Measurements from ENCODE around the gene PNMA8C. TPM values are rescaled to one million over a fixed set of nuclear protein-coding genes. Genes with fewer than 3 reads are reported as not detected.
"Not testable (repeated sequence)": the region's sequence is repeated elsewhere in the genome, so short reads cannot be mapped to it uniquely, and the experiment has no call there.

Gene PNMA8C
- polyA plus RNA-seq, 4 donors = 0.09 to 0.49 TPM; not detected in 2

GRCh38 chr19:46381346-46381745 lies 47.4 kb downstream of the PNMA8C start:
- DNase-seq (no peak), FAIRE-seq (no peak)
- H3K4me1 ChIP-seq (ENCODE audit: control insufficient read depth in 3 of 3, insufficient read depth in 2 of 3, low read depth in 1 of 3, low read length in 2 of 3) = no peaks in the 10 kb centered on the region
- H3K4me3 ChIP-seq (ENCODE audit: low read depth in 1 of 3, low read length in 3 of 3) = no peak overlapping the region
- WGBS, 3 donors = 96 to 98% (median 96%) methylated on average over 2 of the region's 2 CpGs
- H3K27ac ChIP-seq (ENCODE audit: low read depth in 1 of 3, low read length in 2 of 3) = no peak overlapping the region
- peaks cover 15 to 63% (median 17%) of the 10 kb centered on the region in 3 donors for H3K36me3 ChIP-seq (ENCODE audit: control insufficient read depth in 3 of 3, insufficient read depth in 2 of 3, low read depth in 1 of 3, low read length in 3 of 3)
- no peaks in the 10 kb centered on the region for H3K9me3 ChIP-seq (ENCODE audit: control insufficient read depth in 2 of 2, insufficient read depth in 1 of 2, low read depth in 1 of 2, low read length in 1 of 2)
- H3K27me3 ChIP-seq (ENCODE audit: control insufficient read depth in 3 of 3, insufficient read depth in 3 of 3, low read length in 3 of 3) = no peaks in the 10 kb centered on the region

- no peak for FAIRE-seq
These were observed 48.0 kb downstream of the PNMA8C start for GRCh38 chr19:46380690-46381089.

GRCh38 chr19:46378268-46378667 lies 50.5 kb downstream of the PNMA8C start:
- Histone ChIP-seq H3K36me3 (ENCODE audit: control insufficient read depth in 3 of 3, insufficient read depth in 2 of 3, low read depth in 1 of 3, low read length in 3 of 3) (peaks cover 10 to 60% (median 12%) of the 10 kb centered on the region in 3 donors), H3K4me3 (ENCODE audit: low read depth in 1 of 3, low read length in 3 of 3) (no peak overlapping the region), H3K4me1 (ENCODE audit: control insufficient read depth in 3 of 3, insufficient read depth in 2 of 3, low read depth in 1 of 3, low read length in 2 of 3) (peaks cover 0 to 5% (median 0%) of the 10 kb centered on the region in 3 donors), H3K9me3 (ENCODE audit: control insufficient read depth in 2 of 2, insufficient read depth in 1 of 2, low read depth in 1 of 2, low read length in 1 of 2) (no peaks in the 10 kb centered on the region), H3K27me3 (ENCODE audit: control insufficient read depth in 3 of 3, insufficient read depth in 3 of 3, low read length in 3 of 3) (no peaks in the 10 kb centered on the region), H3K27ac (ENCODE audit: low read depth in 1 of 3, low read length in 2 of 3) (no peak overlapping the region)
- WGBS, 3 donors = 43 to 62% (median 48%) methylated on average over 2 of the region's 2 CpGs
- FAIRE-seq (no peak), DNase-seq (no peak)

More at GRCh38 chr19:46380690-46381089, 48.0 kb downstream of the PNMA8C start:
- Histone ChIP-seq H3K4me3 (ENCODE audit: low read depth in 1 of 3, low read length in 3 of 3) (no peak overlapping the region), H3K27ac (ENCODE audit: low read depth in 1 of 3, low read length in 2 of 3) (no peak overlapping the region), H3K36me3 (ENCODE audit: control insufficient read depth in 3 of 3, insufficient read depth in 2 of 3, low read depth in 1 of 3, low read length in 3 of 3) (peaks cover 15 to 63% (median 16%) of the 10 kb centered on the region in 3 donors), H3K9me3 (ENCODE audit: control insufficient read depth in 2 of 2, insufficient read depth in 1 of 2, low read depth in 1 of 2, low read length in 1 of 2) (no peaks in the 10 kb centered on the region), H3K27me3 (ENCODE audit: control insufficient read depth in 3 of 3, insufficient read depth in 3 of 3, low read length in 3 of 3) (no peaks in the 10 kb centered on the region), H3K4me1 (ENCODE audit: control insufficient read depth in 3 of 3, insufficient read depth in 2 of 3, low read depth in 1 of 3, low read length in 2 of 3) (no peaks in the 10 kb centered on the region)
- DNase-seq = no peak
- WGBS, 3 donors = 90 to 99% (median 92%) methylated on average over 2 of the region's 2 CpGs

- no peaks in the 10 kb centered on the region for H3K9me3 ChIP-seq (ENCODE audit: control insufficient read depth in 2 of 2, insufficient read depth in 1 of 2, low read depth in 1 of 2, low read length in 1 of 2)
- DNase-seq = no peak
- H3K36me3 ChIP-seq (ENCODE audit: control insufficient read depth in 3 of 3, insufficient read depth in 2 of 3, low read depth in 1 of 3, low read length in 3 of 3) = peaks cover 4 to 65% (median 15%) of the 10 kb centered on the region in 3 donors
- no peak overlapping the region for H3K27ac ChIP-seq (ENCODE audit: low read depth in 1 of 3, low read length in 2 of 3)
- no peak for FAIRE-seq
- H3K4me1 ChIP-seq (ENCODE audit: control insufficient read depth in 3 of 3, insufficient read depth in 2 of 3, low read depth in 1 of 3, low read length in 2 of 3) = peaks cover 0 to 6% (median 0%) of the 10 kb centered on the region in 3 donors
- no peaks in the 10 kb centered on the region for H3K27me3 ChIP-seq (ENCODE audit: control insufficient read depth in 3 of 3, insufficient read depth in 3 of 3, low read length in 3 of 3)
- H3K4me3 ChIP-seq (ENCODE audit: low read depth in 1 of 3, low read length in 3 of 3) = no peak overlapping the region
- WGBS, 3 donors = 95 to 97% (median 96%) methylated on average over 19 to 20 of the region's 20 CpGs
These were observed 52.2 kb downstream of the PNMA8C start for GRCh38 chr19:46376241-46377153.

- WGBS, 3 donors = 94 to 97% (median 95%) methylated on average over 15 to 22 of the region's 22 CpGs
- not testable (repeated sequence) for H3K4me3 ChIP-seq (ENCODE audit: low read depth in 1 of 3, low read length in 3 of 3); DNase-seq; H3K9me3 ChIP-seq (ENCODE audit: control insufficient read depth in 2 of 2, insufficient read depth in 1 of 2, low read depth in 1 of 2, low read length in 1 of 2); FAIRE-seq; H3K4me1 ChIP-seq (ENCODE audit: control insufficient read depth in 3 of 3, insufficient read depth in 2 of 3, low read depth in 1 of 3, low read length in 2 of 3); H3K27ac ChIP-seq (ENCODE audit: low read depth in 1 of 3, low read length in 2 of 3); H3K27me3 ChIP-seq (ENCODE audit: control insufficient read depth in 3 of 3, insufficient read depth in 3 of 3, low read length in 3 of 3)
- H3K36me3 ChIP-seq (ENCODE audit: control insufficient read depth in 3 of 3, insufficient read depth in 2 of 3, low read depth in 1 of 3, low read length in 3 of 3) = peaks cover 4 to 69% (median 15%) of the 10 kb centered on the region in 3 donors
These were observed 53.2 kb downstream of the PNMA8C start for GRCh38 chr19:46375476-46376067.

Other genes with a start within 250 kb of the PNMA8C start
- not detected for gene IGFL1, start 199.2 kb downstream of the PNMA8C start, polyA plus RNA-seq
- 100 to 1,000 TPM in 1 of 4 donors, 10 to 100 TPM in 1, 1 to 10 TPM in 1, under 1 TPM in 1; 0.89 to 159 (median 16.0) TPM for gene HIF3A, start 131.9 kb downstream of the PNMA8C start, polyA plus RNA-seq
- 10 to 100 TPM; 24.0 to 52.2 (median 39.4) TPM for gene PPP5C, start 81.8 kb downstream of the PNMA8C start, polyA plus RNA-seq
- gene CCDC8, start 15.4 kb downstream of the PNMA8C start, polyA plus RNA-seq = 10 to 100 TPM in 1 of 4 donors, 1 to 10 TPM in 2, not detected in 1; 1.1 to 50.9 (median 2.0) TPM
- 1 to 10 TPM in 2 of 4 donors, under 1 TPM in 1, not detected in 1; 0.27 to 2.9 (median 1.5) TPM for gene PNMA8A, start 42.6 kb upstream of the PNMA8C start, polyA plus RNA-seq
- gene PNMA8B, start 66.9 kb upstream of the PNMA8C start, polyA plus RNA-seq = 1 to 10 TPM in 2 of 4 donors, not detected in 2; 1.0 to 1.3 TPM
- 100 to 1,000 TPM; 189 to 429 (median 298) TPM for gene CALM3, start 172.4 kb upstream of the PNMA8C start, polyA plus RNA-seq
- 1 to 10 TPM in 2 of 4 donors, under 1 TPM in 1, not detected in 1; 0.45 to 3.4 (median 1.6) TPM for gene PTGIR, start 196.2 kb upstream of the PNMA8C start, polyA plus RNA-seq
- gene GNG8, start 207.3 kb upstream of the PNMA8C start, polyA plus RNA-seq = under 1 TPM in 1 of 4 donors, not detected in 3; 0.75 TPM
- 1 to 10 TPM in 3 of 4 donors, not detected in 1; 2.2 to 7.1 (median 5.3) TPM for gene DACT3, start 232.2 kb upstream of the PNMA8C start, polyA plus RNA-seq

Measured in small intestine (tissue), 7 donors.